Keratinocyte (primary cell): ENCODE measurements around the gene TEDC2.

Experiments
- EZH2 ChIP-seq: IDR thresholded peaks from one replicate; pipeline ENCODE4 v1.6.1; 2012; ENCODE audit warnings: inconsistent platforms, mild to moderate bottlenecking, low read length, moderate library complexity
- TF ChIP-seq, protein P1 (sequence below), 3 experiments: IDR thresholded peaks in 1 of 3; conservative IDR thresholded peaks in 1 of 3; optimal IDR thresholded peaks in 1 of 3; 2 replicates in 2 of 3; 3 replicates in 1 of 3; pipeline versions ENCODE3 to v1.5.1; 2011; ENCODE audit warnings: low read length in 3 of 3, mild to moderate bottlenecking in 3 of 3, moderate library complexity in 2 of 3, control low read depth in 1 of 3, inconsistent platforms in 1 of 3; ENCODE audit not compliant: insufficient read depth in 2 of 3; ENCODE audit errors: extremely low read depth in 1 of 3

DNA sequence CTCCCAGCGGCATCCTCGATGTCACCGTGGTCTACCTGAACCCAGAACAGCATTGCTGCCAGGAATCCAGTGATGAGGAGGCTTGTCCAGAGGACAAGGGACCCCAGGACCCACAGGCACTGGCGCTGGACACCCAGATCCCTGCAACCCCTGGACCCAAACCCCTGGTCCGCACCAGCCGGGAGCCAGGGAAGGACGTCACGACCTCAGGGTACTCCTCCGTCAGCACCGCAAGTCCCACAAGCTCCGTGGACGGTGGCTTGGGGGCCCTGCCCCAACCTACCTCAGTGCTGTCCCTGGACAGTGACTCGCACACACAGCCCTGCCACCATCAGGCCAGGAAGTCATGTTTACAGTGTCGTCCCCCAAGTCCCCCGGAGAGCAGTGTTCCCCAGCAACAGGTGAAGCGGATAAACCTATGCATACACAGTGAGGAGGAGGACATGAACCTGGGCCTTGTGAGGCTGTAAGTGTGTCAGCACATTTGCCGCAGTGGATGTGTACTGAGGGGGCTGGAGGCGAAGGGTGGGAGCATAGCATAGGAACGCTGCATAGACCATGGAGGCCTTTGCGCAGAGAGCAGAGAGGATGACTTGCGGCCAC, 3.3 kb upstream of the TEDC2 start:
- TF ChIP-seq, protein P1, sequence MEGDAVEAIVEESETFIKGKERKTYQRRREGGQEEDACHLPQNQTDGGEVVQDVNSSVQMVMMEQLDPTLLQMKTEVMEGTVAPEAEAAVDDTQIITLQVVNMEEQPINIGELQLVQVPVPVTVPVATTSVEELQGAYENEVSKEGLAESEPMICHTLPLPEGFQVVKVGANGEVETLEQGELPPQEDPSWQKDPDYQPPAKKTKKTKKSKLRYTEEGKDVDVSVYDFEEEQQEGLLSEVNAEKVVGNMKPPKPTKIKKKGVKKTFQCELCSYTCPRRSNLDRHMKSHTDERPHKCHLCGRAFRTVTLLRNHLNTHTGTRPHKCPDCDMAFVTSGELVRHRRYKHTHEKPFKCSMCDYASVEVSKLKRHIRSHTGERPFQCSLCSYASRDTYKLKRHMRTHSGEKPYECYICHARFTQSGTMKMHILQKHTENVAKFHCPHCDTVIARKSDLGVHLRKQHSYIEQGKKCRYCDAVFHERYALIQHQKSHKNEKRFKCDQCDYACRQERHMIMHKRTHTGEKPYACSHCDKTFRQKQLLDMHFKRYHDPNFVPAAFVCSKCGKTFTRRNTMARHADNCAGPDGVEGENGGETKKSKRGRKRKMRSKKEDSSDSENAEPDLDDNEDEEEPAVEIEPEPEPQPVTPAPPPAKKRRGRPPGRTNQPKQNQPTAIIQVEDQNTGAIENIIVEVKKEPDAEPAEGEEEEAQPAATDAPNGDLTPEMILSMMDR (optimal IDR thresholded peaks at IDR 0.05 in 1 of 3, IDR thresholded peaks at IDR 0.05 in 1 of 3, conservative IDR thresholded peaks at IDR 0.05 in 1 of 3; ENCODE audit: extremely low read depth in 1 of 3, insufficient read depth in 2 of 3, low read length in 3 of 3) = no peak
- TF ChIP-seq EZH2 = no peak
